HEK293 (cell line): Measurements from ENCODE around the gene IKZF2.

Source experiments
- CTCF ChIA-PET: fragments of 350-600 bp; formaldehyde crosslinking; extraction: SDS; loops from one replicate; lab custom pipeline; 2021; ENCODE audit warnings: antibody characterized with exemption; lab: Yijun Ruan, JAX
- POLR2A ChIA-PET: fragments of 300-600 bp; formaldehyde crosslinking; extraction: SDS; loops from one replicate; lab custom pipeline; 2020; ENCODE audit warnings: antibody characterized with exemption, inconsistent platforms; lab: Yijun Ruan, JAX
- H3K27ac ChIP-seq: fragments of 200-500 bp; sonication (Bioruptor generic); 2 replicates; pipeline ENCODE4 v1.5.1; 2014; ENCODE audit warnings: low read depth, low read length, control low read depth, inconsistent platforms; ENCODE audit errors: extremely low read depth
- H3K36me3 ChIP-seq, 2 experiments: fragments of 200-500 bp in 1 of 2; sonication (Bioruptor generic) in 1 of 2; 1 replicate in 1 of 2; 2 replicates in 1 of 2; pipeline ENCODE4 v1.5.1; 2014 to 2017; ENCODE audit warnings: inconsistent platforms in 2 of 2, low read length in 2 of 2; ENCODE audit not compliant: control insufficient read depth in 2 of 2, insufficient read depth in 1 of 2
- H3K4me1 ChIP-seq: fragments of 200-500 bp; sonication (Bioruptor generic); 2 replicates; pipeline ENCODE4 v1.5.1; 2014; ENCODE audit warnings: mild to moderate bottlenecking, low read length, inconsistent platforms; ENCODE audit not compliant: control insufficient read depth, insufficient read depth
- H3K4me3 ChIP-seq: 2 replicates; pipeline ENCODE4 v1.5.1; 2011; ENCODE audit warnings: low read depth, mild to moderate bottlenecking, control low read depth, low read length, moderate library complexity
- H3K9me3 ChIP-seq: fragments of 200-500 bp; sonication (Bioruptor generic); 2 replicates; pipeline ENCODE4 v1.5.1; 2014; ENCODE audit warnings: low read depth, low read length, inconsistent platforms; ENCODE audit not compliant: control insufficient read depth, insufficient read depth
- KLF9 ChIP-seq: fragments of 450-650 bp; formaldehyde crosslinking; IDR thresholded peaks from 2 replicates; pipeline ENCODE4 v1.5.1; 2016; ENCODE audit warnings: missing biosample characterization, missing genetic modification characterization, low read depth
- PRDM4 ChIP-seq: fragments of 450-650 bp; formaldehyde crosslinking; IDR thresholded peaks from 2 replicates; pipeline ENCODE4 v1.5.1; 2017; ENCODE audit warnings: missing biosample characterization, missing genetic modification characterization
- SCRT1 ChIP-seq: fragments of 450-650 bp; formaldehyde crosslinking; IDR thresholded peaks from 2 replicates; pipeline ENCODE4 v1.5.1; 2016; ENCODE audit warnings: missing biosample characterization, missing genetic modification characterization, borderline replicate concordance
- SCRT2 ChIP-seq: fragments of 450-650 bp; formaldehyde crosslinking; IDR thresholded peaks from 2 replicates; pipeline ENCODE4 v1.5.1; 2016; ENCODE audit warnings: missing biosample characterization, missing genetic modification characterization
- ZBTB48 ChIP-seq: fragments of 450-650 bp; formaldehyde crosslinking; IDR thresholded peaks from 2 replicates; pipeline ENCODE4 v1.5.1; 2016; ENCODE audit warnings: missing biosample characterization, missing genetic modification characterization
- ZBTB8A ChIP-seq: fragments of 450-650 bp; formaldehyde crosslinking; IDR thresholded peaks from 2 replicates; pipeline ENCODE4 v1.5.1; 2016; ENCODE audit warnings: missing biosample characterization, missing genetic modification characterization
- ZNF174 ChIP-seq: fragments of 450-650 bp; formaldehyde crosslinking; IDR thresholded peaks from 2 replicates; pipeline ENCODE4 v1.5.0; 2017; ENCODE audit warnings: missing biosample characterization, mild to moderate bottlenecking, missing genetic modification characterization
- ZNF202 ChIP-seq: fragments of 450-650 bp; formaldehyde crosslinking; IDR thresholded peaks from 2 replicates; pipeline ENCODE4 v1.5.1; 2016; ENCODE audit warnings: missing biosample characterization, missing genetic modification characterization, borderline replicate concordance
- ZNF324 ChIP-seq: fragments of 450-650 bp; formaldehyde crosslinking; IDR thresholded peaks from 2 replicates; pipeline ENCODE4 v1.5.1; 2016; ENCODE audit warnings: missing biosample characterization, missing genetic modification characterization
- ZNF416 ChIP-seq: fragments of 450-650 bp; formaldehyde crosslinking; IDR thresholded peaks from 2 replicates; pipeline ENCODE4 v1.5.1; 2016; ENCODE audit warnings: missing biosample characterization, missing genetic modification characterization
- ZNF571 ChIP-seq: fragments of 450-650 bp; formaldehyde crosslinking; IDR thresholded peaks from 2 replicates; pipeline ENCODE4 v1.5.0; 2017; ENCODE audit warnings: missing biosample characterization, missing genetic modification characterization
- ZNF585B ChIP-seq: fragments of 450-650 bp; formaldehyde crosslinking; IDR thresholded peaks from 2 replicates; pipeline ENCODE4 v1.5.1; 2016; ENCODE audit warnings: missing biosample characterization, missing genetic modification characterization
- ZNF843 ChIP-seq: fragments of 450-650 bp; formaldehyde crosslinking; IDR thresholded peaks from 2 replicates; pipeline ENCODE4 v1.5.1; 2016; ENCODE audit warnings: missing biosample characterization, missing genetic modification characterization
- TF ChIP-seq, protein P1 (sequence below): fragments of 450-650 bp; formaldehyde crosslinking; IDR thresholded peaks from 2 replicates; pipeline ENCODE4 v1.5.1; 2016; ENCODE audit warnings: missing biosample characterization, missing genetic modification characterization
- TF ChIP-seq, protein P2 (sequence below): fragments of 450-650 bp; IDR thresholded peaks from 2 replicates; pipeline ENCODE4 v1.5.1; 2018; ENCODE audit warnings: missing biosample characterization, mild to moderate bottlenecking, missing genetic modification characterization

The IKZF2 gene

DNA sequence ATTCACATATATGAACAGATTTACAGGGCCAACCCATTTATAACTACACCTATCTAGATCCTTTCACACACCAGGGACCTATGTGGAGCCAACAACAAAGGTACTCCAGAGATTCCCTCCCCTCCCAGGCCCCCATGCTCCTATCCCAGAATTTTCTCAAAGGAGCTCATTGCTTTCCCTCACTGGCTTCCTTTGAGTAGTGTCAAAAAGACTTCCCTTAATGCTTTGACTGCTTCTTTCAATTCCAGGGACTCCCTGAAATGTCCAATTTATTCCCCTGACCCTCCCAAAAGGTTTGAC is 46.6 kb downstream of the IKZF2 start (continued):
- TF ChIP-seq, protein P1, sequence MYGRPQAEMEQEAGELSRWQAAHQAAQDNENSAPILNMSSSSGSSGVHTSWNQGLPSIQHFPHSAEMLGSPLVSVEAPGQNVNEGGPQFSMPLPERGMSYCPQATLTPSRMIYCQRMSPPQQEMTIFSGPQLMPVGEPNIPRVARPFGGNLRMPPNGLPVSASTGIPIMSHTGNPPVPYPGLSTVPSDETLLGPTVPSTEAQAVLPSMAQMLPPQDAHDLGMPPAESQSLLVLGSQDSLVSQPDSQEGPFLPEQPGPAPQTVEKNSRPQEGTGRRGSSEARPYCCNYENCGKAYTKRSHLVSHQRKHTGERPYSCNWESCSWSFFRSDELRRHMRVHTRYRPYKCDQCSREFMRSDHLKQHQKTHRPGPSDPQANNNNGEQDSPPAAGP (tag by site-specific recombination), result no peak
- no peak for TF ChIP-seq KLF9 (tag by site-specific recombination)

GRCh38 chr2:213104092-213104902 is 47.1 kb downstream of the IKZF2 start:
- H3K36me3 ChIP-seq, result no peaks in the 10 kb centered on the region
- CTCF ChIA-PET, result interaction anchor here (0.7 kb wide), 1 partner anchor 328 kb away, joined by 3 read pairs; no protein-coding TSS in a partner anchor
- POLR2A ChIA-PET, result no interaction called here

DNA sequence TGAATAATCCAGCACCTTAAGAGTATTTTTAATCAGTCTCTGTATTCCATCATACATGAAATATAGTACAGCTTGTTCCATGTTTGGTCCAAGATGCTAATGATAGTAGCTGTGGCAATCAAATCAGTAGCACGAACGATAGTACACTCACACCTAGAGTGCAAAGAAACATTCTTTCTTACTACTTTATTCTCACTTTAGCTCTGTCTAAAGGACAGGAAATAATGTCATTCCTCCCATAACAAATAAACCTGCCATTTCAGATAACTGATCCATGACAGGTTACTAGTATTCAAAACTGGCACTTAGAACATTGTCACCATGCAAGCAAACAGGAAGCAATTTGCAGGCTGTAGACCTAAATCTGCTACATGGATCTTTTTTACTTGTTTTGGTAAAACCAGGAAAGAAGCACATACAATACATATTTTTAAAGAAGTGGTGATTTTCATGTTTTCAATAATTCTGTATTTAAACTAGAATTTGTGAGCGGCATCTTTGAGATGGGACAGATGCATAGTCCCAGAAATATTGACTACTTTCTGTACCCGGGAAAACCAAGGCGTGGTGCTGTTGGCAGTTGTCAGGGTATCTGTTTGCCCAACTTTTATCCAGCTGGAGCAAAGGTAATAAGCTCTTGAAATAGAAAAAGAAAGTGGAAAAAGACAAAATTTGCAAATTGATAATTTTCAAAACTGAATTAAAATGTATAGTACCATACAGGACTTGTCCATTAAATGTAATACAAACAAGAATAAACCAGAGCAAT is 49.5 kb downstream of the IKZF2 start:
- CTCF ChIA-PET, result interaction anchor here (0.6 kb wide), 1 partner anchor 239 kb away, joined by 3 read pairs; no protein-coding TSS in a partner anchor
- no peaks in the 10 kb centered on the region; the same call in 1 of the 2 replicates for H3K4me1 ChIP-seq
- POLR2A ChIA-PET, result no interaction called here
- no peak overlapping the region for H3K4me3 ChIP-seq
- H3K27ac ChIP-seq, result no peak overlapping the region
- no peak for TF ChIP-seq ZBTB8A (tag by site-specific recombination)
- no peaks in the 10 kb centered on the region for H3K36me3 ChIP-seq
- H3K9me3 ChIP-seq, result no peaks in the 10 kb centered on the region

More at GRCh38 chr2:213104092-213104902, 47.1 kb downstream of the IKZF2 start:
- Histone ChIP-seq H3K9me3 (no peaks in the 10 kb centered on the region), H3K27ac (no peak overlapping the region), H3K4me3 (no peak overlapping the region), H3K4me1 (no peaks in the 10 kb centered on the region; the same call in 1 of the 2 replicates)
- peak; percentile 76 for TF ChIP-seq SCRT2 (tag by site-specific recombination)
- TF ChIP-seq ZNF202 (tag by site-specific recombination), result no peak
- TF ChIP-seq ZNF585B, result no peak
- no peak for TF ChIP-seq ZNF843 (tag by site-specific recombination)
- TF ChIP-seq SCRT1 (tag by site-specific recombination), result peak; percentile 37; the same call in 1 of the 2 replicates
- no peak for TF ChIP-seq ZNF571 (tag by site-specific recombination)
- no peak for TF ChIP-seq ZNF416 (tag by site-specific recombination)
- no peak for TF ChIP-seq ZNF324 (tag by site-specific recombination)
- no peak for TF ChIP-seq ZNF174 (tag by site-specific recombination)
- TF ChIP-seq ZBTB48 (tag by site-specific recombination), result 0 out of 2 replicates have a peak, but pooled peaks have one; percentile 25
- TF ChIP-seq PRDM4, result 0 out of 2 replicates have a peak, but pooled peaks have one; percentile 31
- TF ChIP-seq, protein P2, sequence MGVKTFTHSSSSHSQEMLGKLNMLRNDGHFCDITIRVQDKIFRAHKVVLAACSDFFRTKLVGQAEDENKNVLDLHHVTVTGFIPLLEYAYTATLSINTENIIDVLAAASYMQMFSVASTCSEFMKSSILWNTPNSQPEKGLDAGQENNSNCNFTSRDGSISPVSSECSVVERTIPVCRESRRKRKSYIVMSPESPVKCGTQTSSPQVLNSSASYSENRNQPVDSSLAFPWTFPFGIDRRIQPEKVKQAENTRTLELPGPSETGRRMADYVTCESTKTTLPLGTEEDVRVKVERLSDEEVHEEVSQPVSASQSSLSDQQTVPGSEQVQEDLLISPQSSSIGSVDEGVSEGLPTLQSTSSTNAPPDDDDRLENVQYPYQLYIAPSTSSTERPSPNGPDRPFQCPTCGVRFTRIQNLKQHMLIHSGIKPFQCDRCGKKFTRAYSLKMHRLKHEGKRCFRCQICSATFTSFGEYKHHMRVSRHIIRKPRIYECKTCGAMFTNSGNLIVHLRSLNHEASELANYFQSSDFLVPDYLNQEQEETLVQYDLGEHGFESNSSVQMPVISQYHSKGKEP (tag by site-specific recombination), result no peak
